B cell (primary cell): ENCODE results near the gene MED27. TPM values are rescaled to one million over a fixed set of nuclear protein-coding genes. Genes with fewer than 3 reads are reported as not detected.

Source experiments
- ATAC-seq: fragments of 200-7000 bp; cut with Tn5 transposase; one replicate; pipeline ENCODE4 v1.10.0; 2021; ENCODE audit warnings: low read depth, mild to moderate bottlenecking, moderate number of reproducible peaks, moderate library complexity
- CTCF ChIA-PET: fragments of 350-600 bp; sonication (Branson Sonifier 250); formaldehyde crosslinking; loops from one replicate; lab custom pipeline; 2021; ENCODE audit warnings: antibody characterized with exemption, inconsistent platforms; lab: Charles Lee
- POLR2A ChIA-PET: fragments of 350-600 bp; sonication (Branson Sonifier 250); formaldehyde crosslinking; loops from one replicate; lab custom pipeline; 2021; ENCODE audit warnings: antibody characterized with exemption; lab: Charles Lee
- DNase-seq: peaks from one replicate; pipeline ENCODE4 v3.0.0; 2013
- H2AFZ ChIP-seq: 2 replicates; pipeline ENCODE4 v1.6.1; 2012; ENCODE audit warnings: mild to moderate bottlenecking, low read depth, low read length; ENCODE audit not compliant: insufficient read depth, poor library complexity, severe bottlenecking
- H3K27ac ChIP-seq, 2 donors: 1 replicate in 1 of 2; 2 replicates in 1 of 2; pipeline ENCODE4 v1.5.1; 2012 to 2013; ENCODE audit warnings: low read length in 2 of 2, mild to moderate bottlenecking in 2 of 2, moderate library complexity in 1 of 2
- H3K27me3 ChIP-seq, 4 experiments: fragments of 200-600 bp in 1 of 4; sonication (generic) in 1 of 4; replicated peaks in 1 of 4; 1 replicate in 2 of 4; 2 replicates in 2 of 4; pipeline versions ENCODE4 v1.6.1 to v1.7.0; 2013 to 2016; ENCODE audit warnings: low read length in 3 of 4, mild to moderate bottlenecking in 2 of 4, mixed read lengths in 1 of 4, moderate library complexity in 1 of 4; ENCODE audit not compliant: insufficient read depth in 4 of 4, control insufficient read depth in 3 of 4; ENCODE audit errors: control extremely low read depth in 1 of 4
- H3K36me3 ChIP-seq, 2 experiments: replicated peaks in 1 of 2; 1 replicate in 1 of 2; 2 replicates in 1 of 2; pipeline versions ENCODE4 v1.6.1 to v1.7.1; 2013; ENCODE audit warnings: low read length in 1 of 2; ENCODE audit not compliant: insufficient read depth in 2 of 2, control insufficient read depth in 1 of 2; ENCODE audit errors: control extremely low read depth in 1 of 2, extremely low read depth in 1 of 2
- H3K4me1 ChIP-seq, 2 donors: fragments of 200-600 bp in 1 of 2; sonication (generic) in 1 of 2; 1 replicate in 1 of 2; 2 replicates in 1 of 2; pipeline versions ENCODE4 v1.5.1 to v1.6.1; 2013 to 2017; ENCODE audit warnings: low read length in 2 of 2; ENCODE audit not compliant: control insufficient read depth in 2 of 2, insufficient read depth in 2 of 2
- H3K4me2 ChIP-seq: replicated peaks from 2 replicates; pipeline ENCODE3; 2012; ENCODE audit warnings: mild to moderate bottlenecking, low read depth, low read length; ENCODE audit not compliant: poor library complexity, severe bottlenecking
- H3K4me3 ChIP-seq, 5 experiments: fragments of 200-600 bp in 1 of 5; sonication (generic) in 1 of 5; 1 replicate in 3 of 5; 2 replicates in 2 of 5; pipeline versions ENCODE4 v1.5.1 to v1.7.0; 2011 to 2016; ENCODE audit warnings: low read length in 4 of 5, mild to moderate bottlenecking in 4 of 5, low read depth in 2 of 5, control low read depth in 1 of 5, moderate library complexity in 1 of 5; ENCODE audit not compliant: insufficient read depth in 1 of 5; ENCODE audit errors: control extremely low read depth in 1 of 5, extremely low read depth in 1 of 5
- H3K79me2 ChIP-seq: fragments of 200-600 bp; sonication (generic); one replicate; pipeline ENCODE4 v1.6.0; 2016; ENCODE audit warnings: low read length; ENCODE audit not compliant: control insufficient read depth, insufficient read depth
- H3K9ac ChIP-seq: fragments of 200-600 bp; sonication (generic); 2 replicates; pipeline ENCODE4 v1.6.1; 2017; ENCODE audit warnings: mild to moderate bottlenecking, low read length, moderate library complexity
- H3K9me3 ChIP-seq, 3 donors: one replicate each; pipeline versions ENCODE4 v1.6.1 to v1.7.1; 2013; ENCODE audit warnings: low read length in 2 of 3; ENCODE audit not compliant: control insufficient read depth in 2 of 3, insufficient read depth in 1 of 3; ENCODE audit errors: control extremely low read depth in 1 of 3
- H4K20me1 ChIP-seq: 2 replicates; pipeline ENCODE4 v1.6.0; 2012; ENCODE audit warnings: mild to moderate bottlenecking, low read length; ENCODE audit not compliant: insufficient read depth, control insufficient read depth, poor library complexity, severe bottlenecking
- H3K27ac Mint-ChIP-seq: one replicate; pipeline ENCODE4 v1.8.0; 2021; ENCODE audit warnings: mixed read lengths
- H3K27me3 Mint-ChIP-seq: one replicate; pipeline ENCODE4 v1.8.0; 2021; ENCODE audit warnings: mixed read lengths
- H3K4me1 Mint-ChIP-seq: one replicate; pipeline ENCODE4 v1.8.0; 2021; ENCODE audit warnings: mixed read lengths
- H3K4me3 Mint-ChIP-seq: one replicate; pipeline ENCODE4 v1.8.0; 2021; ENCODE audit warnings: mixed read lengths
- H3K9me3 Mint-ChIP-seq: one replicate; pipeline ENCODE4 v1.8.0; 2022; ENCODE audit warnings: mixed read lengths; ENCODE audit not compliant: insufficient read depth
- EZH2 ChIP-seq: IDR thresholded peaks from 2 replicates; pipeline ENCODE4 v1.6.1; 2012; ENCODE audit warnings: borderline replicate concordance, low read depth, mild to moderate bottlenecking, moderate library complexity, low read length; ENCODE audit not compliant: insufficient read depth, poor library complexity, severe bottlenecking
- WGBS: methylation state at CpG from one replicate; pipeline ENCODE4 v1.1.5; 2013; ENCODE audit warnings: missing lambda C conversion rate; ENCODE audit not compliant: insufficient coverage; 5-methylcytosine and 5-hydroxymethylcytosine counted together
- intact Hi-C: fragments of 100-400 bp; cut with micrococcal nuclease; formaldehyde crosslinking; loops from one replicate; pipeline ENCODE4 v1.10.0; 2022
- polyA plus RNA-seq: library from polyadenylated mRNA; depleted of rRNA; stranded (reverse); fragments of >200 nt; gene quantifications from 2 replicates; pipeline ENCODE4 v1.2.3, GENCODE V29; 2012
- total RNA-seq, 2 donors: library from RNA; stranded (reverse); fragments of 120-200 nt in 1 of 2; gene quantifications; 1 replicate in 1 of 2; 2 replicates in 1 of 2; pipeline versions ENCODE4 v1.2.3 to v1.2.4, GENCODE V29; 2013 to 2022
- TF ChIP-seq, protein P1 (sequence below): fragments of 200-600 bp; IDR thresholded peaks from one replicate; pipeline ENCODE4 v1.8.0; 2022; ENCODE audit warnings: antibody characterized with exemption, mild to moderate bottlenecking

The MED27 gene
- total and polyA plus RNA-seq, 2 donors (not counting 1 experiment from before 2014, with no cell fraction given): 17.4 to 17.7 TPM

DNA sequence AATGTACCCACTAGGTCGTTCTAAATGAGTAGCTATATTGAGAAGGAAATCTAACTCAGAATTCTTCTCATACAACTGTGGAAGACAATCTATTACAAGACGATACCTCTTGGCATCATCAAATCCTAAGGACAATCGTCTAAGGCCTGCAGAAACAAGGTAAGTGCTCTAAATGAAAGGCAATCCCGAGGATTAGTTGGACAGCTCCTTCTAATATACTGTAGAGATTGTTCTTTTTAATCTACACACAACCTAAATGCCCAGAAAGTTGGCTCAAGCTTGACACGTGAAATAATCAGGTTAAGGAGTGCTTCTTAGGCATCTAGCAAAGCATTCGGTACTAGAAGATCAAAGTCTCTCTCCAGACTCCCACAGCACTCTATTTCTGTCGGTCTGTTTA is 55.1 kb downstream of the MED27 start:
- POLR2A ChIA-PET: no interaction called here
- H4K20me1 ChIP-seq: peaks cover 40% of the 10 kb centered on the region

DNA sequence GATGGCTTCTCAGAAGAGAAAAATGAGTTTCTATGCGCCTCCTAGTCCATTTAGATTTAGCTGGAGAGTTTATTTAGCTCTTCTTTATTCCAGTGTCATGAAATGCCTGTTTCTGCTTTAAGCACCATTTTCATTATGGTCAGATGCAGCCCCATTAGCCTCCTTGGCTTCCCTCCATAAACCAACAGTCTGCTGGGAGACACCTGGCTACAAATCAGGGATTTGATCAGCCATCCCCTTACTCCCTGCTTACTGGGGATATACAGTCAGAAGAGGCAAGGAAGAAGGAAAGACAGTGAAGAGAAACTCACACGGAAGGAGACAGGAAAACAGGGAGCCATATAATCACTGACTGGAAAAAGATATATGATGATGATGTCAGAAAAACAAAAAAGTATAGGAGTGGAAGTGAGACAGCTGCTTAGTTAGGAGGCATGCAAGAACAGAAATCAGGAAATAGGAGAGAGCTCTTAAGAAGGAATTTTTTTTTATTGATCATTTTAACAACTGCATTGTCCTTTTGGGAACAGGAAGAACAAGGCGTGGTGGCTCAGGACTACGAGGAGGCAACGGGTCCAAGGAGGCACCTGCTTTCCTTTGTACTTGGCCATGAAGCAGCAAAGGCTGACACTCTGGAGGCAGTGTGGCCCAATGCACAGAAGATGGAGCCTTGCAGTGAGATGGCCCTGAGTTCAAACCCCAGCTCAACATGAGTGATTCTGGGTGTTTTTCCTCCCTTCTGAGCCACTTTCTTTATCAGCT is 56.1 kb downstream of the MED27 start:
- no peaks in the 10 kb centered on the region for H3K9me3 Mint-ChIP-seq
- peaks cover 4% of the 10 kb centered on the region for H3K4me1 Mint-ChIP-seq

More for the DNA sequence above, 55.1 kb downstream of the MED27 start:
- no peaks in the 10 kb centered on the region for H3K27me3 Mint-ChIP-seq
- no peak for DNase-seq
- H3K9me3 Mint-ChIP-seq: no peaks in the 10 kb centered on the region
- ATAC-seq: no peak
- no peaks in the 10 kb centered on the region for H3K36me3 ChIP-seq
- no peak overlapping the region for H2AFZ ChIP-seq
- no peak overlapping the region for H3K4me3 Mint-ChIP-seq
- CTCF ChIA-PET: no interaction called here
- peaks cover 44% of the 10 kb centered on the region for H3K79me2 ChIP-seq
- H3K27ac Mint-ChIP-seq: no peak overlapping the region
- no CpG with 5 or more reads among the region's 7 CpGs for WGBS
- no peaks in the 10 kb centered on the region for H3K27me3 ChIP-seq
- no peak overlapping the region for H3K4me2 ChIP-seq
- intact Hi-C loops: no loop called here
- peaks cover 7% of the 10 kb centered on the region for H3K4me1 Mint-ChIP-seq
- no peaks in the 10 kb centered on the region for H3K9me3 ChIP-seq
- H3K4me3 ChIP-seq: no peak overlapping the region
- H3K9ac ChIP-seq: no peak overlapping the region
- TF ChIP-seq, protein P1, sequence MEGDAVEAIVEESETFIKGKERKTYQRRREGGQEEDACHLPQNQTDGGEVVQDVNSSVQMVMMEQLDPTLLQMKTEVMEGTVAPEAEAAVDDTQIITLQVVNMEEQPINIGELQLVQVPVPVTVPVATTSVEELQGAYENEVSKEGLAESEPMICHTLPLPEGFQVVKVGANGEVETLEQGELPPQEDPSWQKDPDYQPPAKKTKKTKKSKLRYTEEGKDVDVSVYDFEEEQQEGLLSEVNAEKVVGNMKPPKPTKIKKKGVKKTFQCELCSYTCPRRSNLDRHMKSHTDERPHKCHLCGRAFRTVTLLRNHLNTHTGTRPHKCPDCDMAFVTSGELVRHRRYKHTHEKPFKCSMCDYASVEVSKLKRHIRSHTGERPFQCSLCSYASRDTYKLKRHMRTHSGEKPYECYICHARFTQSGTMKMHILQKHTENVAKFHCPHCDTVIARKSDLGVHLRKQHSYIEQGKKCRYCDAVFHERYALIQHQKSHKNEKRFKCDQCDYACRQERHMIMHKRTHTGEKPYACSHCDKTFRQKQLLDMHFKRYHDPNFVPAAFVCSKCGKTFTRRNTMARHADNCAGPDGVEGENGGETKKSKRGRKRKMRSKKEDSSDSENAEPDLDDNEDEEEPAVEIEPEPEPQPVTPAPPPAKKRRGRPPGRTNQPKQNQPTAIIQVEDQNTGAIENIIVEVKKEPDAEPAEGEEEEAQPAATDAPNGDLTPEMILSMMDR: no peak
- no peak for TF ChIP-seq EZH2
- H3K4me1 ChIP-seq: no peaks in the 10 kb centered on the region
- no peak overlapping the region for H3K27ac ChIP-seq

More for the DNA sequence above, 56.1 kb downstream of the MED27 start:
- Mint-ChIP-seq H3K27me3 (no peaks in the 10 kb centered on the region), H3K4me3 (no peak overlapping the region), H3K27ac (no peak overlapping the region)
- Histone ChIP-seq H3K36me3 (no peaks in the 10 kb centered on the region), H3K27me3 (no peaks in the 10 kb centered on the region), H3K9me3 (no peaks in the 10 kb centered on the region), H3K27ac (no peak overlapping the region), H3K9ac (no peak overlapping the region), H3K4me3 (no peak overlapping the region), H2AFZ (no peak overlapping the region), H4K20me1 (peaks cover 44% of the 10 kb centered on the region), H3K4me2 (no peak overlapping the region), H3K79me2 (peaks cover 50% of the 10 kb centered on the region), H3K4me1 (no peaks in the 10 kb centered on the region)
- no peak for TF ChIP-seq EZH2
- TF ChIP-seq, protein P1: no peak
- DNase-seq (no peak), ATAC-seq (no peak)
- POLR2A ChIA-PET: no interaction called here
- intact Hi-C loops: no loop called here
- WGBS: 96% methylated on average over 3 of the region's 5 CpGs
- CTCF ChIA-PET: no interaction called here
